ENCODE data around the gene UTF1. TPM values are rescaled to one million over a fixed set of nuclear protein-coding genes. Genes with fewer than 3 reads are reported as not detected.

Gene UTF1
- polyA plus RNA-seq, 4 donors, result not detected

DNA sequence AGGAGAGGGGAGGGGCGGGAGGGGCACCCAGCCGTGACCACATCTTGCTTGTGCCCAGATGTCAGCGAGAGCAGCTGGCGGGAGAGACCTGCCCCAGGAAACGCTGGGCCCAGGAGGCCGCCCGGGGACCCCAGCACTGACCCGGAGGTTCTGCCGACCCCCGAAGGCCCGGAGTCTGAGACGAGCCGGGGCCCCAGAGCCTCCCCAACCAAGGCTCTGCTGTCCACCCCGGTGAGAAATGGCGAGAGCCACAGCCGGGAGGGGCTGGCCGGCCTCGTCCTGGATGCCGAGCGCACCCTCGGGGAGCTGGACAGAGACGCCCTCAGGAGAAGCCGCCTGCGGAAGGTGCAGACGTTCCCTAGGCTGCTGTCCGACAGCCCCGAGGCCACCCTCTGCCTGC, 44.1 kb upstream of the UTF1 start:
- FAIRE-seq (no peak), DNase-seq (no peak)
- Histone ChIP-seq H3K27me3 (ENCODE audit: control insufficient read depth in 3 of 3, insufficient read depth in 3 of 3, low read length in 3 of 3) (no peaks in the 10 kb centered on the region), H3K4me3 (ENCODE audit: low read depth in 1 of 3, low read length in 3 of 3) (no peak overlapping the region), H3K36me3 (ENCODE audit: control insufficient read depth in 3 of 3, insufficient read depth in 2 of 3, low read depth in 1 of 3, low read length in 3 of 3) (peaks cover 0 to 60% (median 0%) of the 10 kb centered on the region in 3 donors), H3K4me1 (ENCODE audit: control insufficient read depth in 3 of 3, insufficient read depth in 2 of 3, low read depth in 1 of 3, low read length in 2 of 3) (peaks cover 0 to 5% (median 0%) of the 10 kb centered on the region in 3 donors), H3K9me3 (ENCODE audit: control insufficient read depth in 2 of 2, insufficient read depth in 1 of 2, low read depth in 1 of 2, low read length in 1 of 2) (no peaks in the 10 kb centered on the region), H3K27ac (ENCODE audit: low read depth in 1 of 3, low read length in 2 of 3) (no peak overlapping the region)
- WGBS, 3 donors, result 79 to 86% (median 82%) methylated on average over 23 to 27 of the region's 27 CpGs

DNA sequence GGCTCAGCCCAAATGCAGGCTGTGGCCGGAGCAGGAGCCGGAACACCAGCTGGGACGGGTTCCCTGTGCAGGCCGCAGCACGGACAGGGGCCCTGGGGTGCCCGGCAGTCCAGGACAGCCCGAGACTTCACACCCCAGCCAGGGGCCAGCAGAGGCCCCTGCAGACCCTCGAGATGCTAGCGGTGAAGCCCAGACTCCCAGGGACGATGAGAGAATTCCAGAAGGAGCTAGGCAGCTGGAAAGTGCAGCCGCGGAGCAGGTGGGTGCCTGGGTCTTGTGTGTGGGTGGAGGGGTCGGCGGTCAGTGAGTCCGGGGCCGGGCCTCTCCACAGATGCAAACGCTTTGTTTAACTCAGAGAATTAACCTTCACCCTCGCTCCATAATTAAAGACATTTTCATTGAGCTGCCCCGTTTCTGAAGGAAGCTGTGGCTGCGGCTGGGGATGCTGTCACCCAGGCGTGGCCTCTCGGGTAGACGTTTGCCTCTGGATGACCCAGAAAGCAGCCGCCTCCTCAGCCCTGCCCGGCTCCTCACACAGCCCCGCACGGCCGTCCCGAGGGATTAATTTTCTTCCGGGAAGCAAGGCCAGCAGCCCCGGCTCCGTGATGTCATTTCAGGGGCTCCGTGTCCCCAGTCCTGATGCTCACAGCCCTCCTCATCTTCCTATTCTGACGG, 43.5 kb upstream of the UTF1 start:
- H3K9me3 ChIP-seq (ENCODE audit: control insufficient read depth in 2 of 2, insufficient read depth in 1 of 2, low read depth in 1 of 2, low read length in 1 of 2), result no peaks in the 10 kb centered on the region
- no peak overlapping the region for H3K4me3 ChIP-seq (ENCODE audit: low read depth in 1 of 3, low read length in 3 of 3)
- H3K27ac ChIP-seq (ENCODE audit: low read depth in 1 of 3, low read length in 2 of 3), result no peak overlapping the region
- DNase-seq (no peak), FAIRE-seq (no peak)
- peaks cover 0 to 5% (median 0%) of the 10 kb centered on the region in 3 donors for H3K4me1 ChIP-seq (ENCODE audit: control insufficient read depth in 3 of 3, insufficient read depth in 2 of 3, low read depth in 1 of 3, low read length in 2 of 3)
- WGBS, 3 donors, result 71 to 78% (median 75%) methylated on average over 34 of the region's 34 CpGs
- peaks cover 0 to 55% (median 0%) of the 10 kb centered on the region in 3 donors for H3K36me3 ChIP-seq (ENCODE audit: control insufficient read depth in 3 of 3, insufficient read depth in 2 of 3, low read depth in 1 of 3, low read length in 3 of 3)
- no peaks in the 10 kb centered on the region for H3K27me3 ChIP-seq (ENCODE audit: control insufficient read depth in 3 of 3, insufficient read depth in 3 of 3, low read length in 3 of 3)

GRCh38 chr10:133187091-133187905, 42.7 kb upstream of the UTF1 start:
- WGBS, 3 donors, result 49 to 80% (median 64%) methylated on average over 37 to 38 of the region's 38 CpGs
- H3K36me3 ChIP-seq (ENCODE audit: control insufficient read depth in 3 of 3, insufficient read depth in 2 of 3, low read depth in 1 of 3, low read length in 3 of 3), result peaks cover 0 to 55% (median 0%) of the 10 kb centered on the region in 3 donors
- peaks cover 0 to 5% (median 0%) of the 10 kb centered on the region in 3 donors for H3K4me1 ChIP-seq (ENCODE audit: control insufficient read depth in 3 of 3, insufficient read depth in 2 of 3, low read depth in 1 of 3, low read length in 2 of 3)
- no peak overlapping the region for H3K27ac ChIP-seq (ENCODE audit: low read depth in 1 of 3, low read length in 2 of 3)
- H3K27me3 ChIP-seq (ENCODE audit: control insufficient read depth in 3 of 3, insufficient read depth in 3 of 3, low read length in 3 of 3), result no peaks in the 10 kb centered on the region
- H3K4me3 ChIP-seq (ENCODE audit: low read depth in 1 of 3, low read length in 3 of 3), result no peak overlapping the region
- H3K9me3 ChIP-seq (ENCODE audit: control insufficient read depth in 2 of 2, insufficient read depth in 1 of 2, low read depth in 1 of 2, low read length in 1 of 2), result peaks cover 0 to 3% of the 10 kb centered on the region in 2 donors
- FAIRE-seq (no peak), DNase-seq (peak; percentile 3 to 46)

DNA sequence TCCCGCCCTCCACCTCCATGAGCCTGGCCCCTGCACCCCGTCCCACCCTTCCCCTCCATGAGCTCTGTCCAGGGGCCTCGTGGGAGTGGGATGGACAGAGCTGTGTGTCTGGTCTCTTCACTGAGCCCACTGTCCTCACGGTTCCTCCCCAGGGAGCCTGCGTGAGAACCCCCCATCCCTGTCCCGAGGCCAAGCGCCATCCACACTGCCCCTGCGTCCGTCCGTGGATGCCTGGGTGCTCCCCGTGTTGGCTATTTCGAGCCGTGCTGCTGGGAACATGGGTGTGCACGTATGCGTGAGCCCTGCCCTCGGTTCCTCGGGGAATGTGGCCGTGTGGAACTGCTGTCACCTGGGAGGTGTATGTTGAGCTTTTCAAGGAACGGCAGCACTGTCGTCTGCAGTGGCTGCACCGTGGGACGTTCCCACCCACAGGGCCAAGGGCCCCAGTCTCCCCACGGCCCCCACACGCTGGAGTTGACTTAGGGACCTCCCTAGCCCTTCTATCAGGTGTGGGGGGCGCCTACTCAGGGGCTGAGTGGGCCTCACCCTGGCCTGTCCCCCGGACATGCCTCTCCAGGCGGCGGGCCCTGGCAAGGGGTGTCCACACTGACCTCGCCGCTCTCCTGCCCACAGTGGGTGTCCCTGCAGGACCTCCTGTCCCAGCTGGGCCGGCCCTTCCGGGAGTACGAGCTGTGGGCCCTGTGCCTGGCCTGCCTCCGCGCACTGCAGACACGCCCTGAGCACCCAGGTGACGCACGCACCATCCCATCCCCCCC, 41.9 kb upstream of the UTF1 start:
- Histone ChIP-seq H3K27ac (ENCODE audit: low read depth in 1 of 3, low read length in 2 of 3) (no peak overlapping the region), H3K27me3 (ENCODE audit: control insufficient read depth in 3 of 3, insufficient read depth in 3 of 3, low read length in 3 of 3) (no peaks in the 10 kb centered on the region), H3K36me3 (ENCODE audit: control insufficient read depth in 3 of 3, insufficient read depth in 2 of 3, low read depth in 1 of 3, low read length in 3 of 3) (peaks cover 0 to 55% (median 0%) of the 10 kb centered on the region in 3 donors), H3K4me1 (ENCODE audit: control insufficient read depth in 3 of 3, insufficient read depth in 2 of 3, low read depth in 1 of 3, low read length in 2 of 3) (peaks cover 0 to 5% (median 0%) of the 10 kb centered on the region in 3 donors), H3K4me3 (ENCODE audit: low read depth in 1 of 3, low read length in 3 of 3) (no peak overlapping the region), H3K9me3 (ENCODE audit: control insufficient read depth in 2 of 2, insufficient read depth in 1 of 2, low read depth in 1 of 2, low read length in 1 of 2) (peaks cover 0 to 4% of the 10 kb centered on the region in 2 donors)
- FAIRE-seq, result no peak
- DNase-seq, result no peak
- 76 to 86% (median 77%) methylated on average over 35 to 38 of the region's 38 CpGs for WGBS, 3 donors

GRCh38 chr10:133189256-133189655, 40.8 kb upstream of the UTF1 start:
- no peak for DNase-seq
- 88 to 91% (median 91%) methylated on average over 22 of the region's 22 CpGs for WGBS, 3 donors
- no peak for FAIRE-seq
- Histone ChIP-seq H3K36me3 (ENCODE audit: control insufficient read depth in 3 of 3, insufficient read depth in 2 of 3, low read depth in 1 of 3, low read length in 3 of 3) (peaks cover 0 to 48% (median 0%) of the 10 kb centered on the region in 3 donors), H3K27me3 (ENCODE audit: control insufficient read depth in 3 of 3, insufficient read depth in 3 of 3, low read length in 3 of 3) (no peaks in the 10 kb centered on the region), H3K9me3 (ENCODE audit: control insufficient read depth in 2 of 2, insufficient read depth in 1 of 2, low read depth in 1 of 2, low read length in 1 of 2) (peaks cover 0 to 6% of the 10 kb centered on the region in 2 donors), H3K27ac (ENCODE audit: low read depth in 1 of 3, low read length in 2 of 3) (no peak overlapping the region), H3K4me3 (ENCODE audit: low read depth in 1 of 3, low read length in 3 of 3) (no peak overlapping the region), H3K4me1 (ENCODE audit: control insufficient read depth in 3 of 3, insufficient read depth in 2 of 3, low read depth in 1 of 3, low read length in 2 of 3) (peaks cover 0 to 5% (median 0%) of the 10 kb centered on the region in 3 donors)

GRCh38 chr10:133189726-133190125, 40.3 kb upstream of the UTF1 start:
- no peak overlapping the region for H3K27ac ChIP-seq (ENCODE audit: low read depth in 1 of 3, low read length in 2 of 3)
- H3K9me3 ChIP-seq (ENCODE audit: control insufficient read depth in 2 of 2, insufficient read depth in 1 of 2, low read depth in 1 of 2, low read length in 1 of 2), result peaks cover 0 to 6% of the 10 kb centered on the region in 2 donors
- H3K4me3 ChIP-seq (ENCODE audit: low read depth in 1 of 3, low read length in 3 of 3), result no peak overlapping the region
- 83 to 88% (median 84%) methylated on average over 14 of the region's 14 CpGs for WGBS, 3 donors
- FAIRE-seq (no peak), DNase-seq (no peak)
- H3K36me3 ChIP-seq (ENCODE audit: control insufficient read depth in 3 of 3, insufficient read depth in 2 of 3, low read depth in 1 of 3, low read length in 3 of 3), result peaks cover 0 to 43% (median 0%) of the 10 kb centered on the region in 3 donors
- peaks cover 0 to 5% (median 0%) of the 10 kb centered on the region in 3 donors for H3K4me1 ChIP-seq (ENCODE audit: control insufficient read depth in 3 of 3, insufficient read depth in 2 of 3, low read depth in 1 of 3, low read length in 2 of 3)
- H3K27me3 ChIP-seq (ENCODE audit: control insufficient read depth in 3 of 3, insufficient read depth in 3 of 3, low read length in 3 of 3), result no peaks in the 10 kb centered on the region

- peaks cover 0 to 5% (median 0%) of the 10 kb centered on the region in 3 donors for H3K4me1 ChIP-seq (ENCODE audit: control insufficient read depth in 3 of 3, insufficient read depth in 2 of 3, low read depth in 1 of 3, low read length in 2 of 3)
Observed at GRCh38 chr10:133190225-133190624, 39.8 kb upstream of the UTF1 start.

GRCh38 chr10:133191651-133192050, 38.4 kb upstream of the UTF1 start:
- WGBS, 3 donors, result 75 to 89% (median 89%) methylated on average over 4 of the region's 4 CpGs
- FAIRE-seq, result no peak

More at GRCh38 chr10:133190225-133190624, 39.8 kb upstream of the UTF1 start:
- H3K9me3 ChIP-seq (ENCODE audit: control insufficient read depth in 2 of 2, insufficient read depth in 1 of 2, low read depth in 1 of 2, low read length in 1 of 2), result peaks cover 0 to 6% of the 10 kb centered on the region in 2 donors
- H3K27me3 ChIP-seq (ENCODE audit: control insufficient read depth in 3 of 3, insufficient read depth in 3 of 3, low read length in 3 of 3), result no peaks in the 10 kb centered on the region
- 93 to 95% (median 95%) methylated on average over 10 of the region's 10 CpGs for WGBS, 3 donors
- H3K36me3 ChIP-seq (ENCODE audit: control insufficient read depth in 3 of 3, insufficient read depth in 2 of 3, low read depth in 1 of 3, low read length in 3 of 3), result peaks cover 0 to 42% (median 0%) of the 10 kb centered on the region in 3 donors
- DNase-seq, result no peak
- no peak for FAIRE-seq
- H3K4me3 ChIP-seq (ENCODE audit: low read depth in 1 of 3, low read length in 3 of 3), result no peak overlapping the region
- no peak overlapping the region for H3K27ac ChIP-seq (ENCODE audit: low read depth in 1 of 3, low read length in 2 of 3)

More at GRCh38 chr10:133191651-133192050, 38.4 kb upstream of the UTF1 start:
- H3K4me1 ChIP-seq (ENCODE audit: control insufficient read depth in 3 of 3, insufficient read depth in 2 of 3, low read depth in 1 of 3, low read length in 2 of 3), result peaks cover 0 to 5% (median 0%) of the 10 kb centered on the region in 3 donors
- H3K4me3 ChIP-seq (ENCODE audit: low read depth in 1 of 3, low read length in 3 of 3), result no peak overlapping the region
- peaks cover 0 to 35% (median 0%) of the 10 kb centered on the region in 3 donors for H3K36me3 ChIP-seq (ENCODE audit: control insufficient read depth in 3 of 3, insufficient read depth in 2 of 3, low read depth in 1 of 3, low read length in 3 of 3)
- no peak overlapping the region for H3K27ac ChIP-seq (ENCODE audit: low read depth in 1 of 3, low read length in 2 of 3)
- no peaks in the 10 kb centered on the region for H3K27me3 ChIP-seq (ENCODE audit: control insufficient read depth in 3 of 3, insufficient read depth in 3 of 3, low read length in 3 of 3)
- no peak for DNase-seq
- H3K9me3 ChIP-seq (ENCODE audit: control insufficient read depth in 2 of 2, insufficient read depth in 1 of 2, low read depth in 1 of 2, low read length in 1 of 2), result peaks cover 0 to 6% of the 10 kb centered on the region in 2 donors

Data from small intestine (tissue), 7 donors.